HepG2 (cell line): ENCODE measurements around the gene UPK1A. TPM values are rescaled to one million over a fixed set of nuclear protein-coding genes. Genes with fewer than 3 reads are reported as not detected.

ENCODE experiments used
- ARNT2 ChIP-seq: sonication (generic); formaldehyde crosslinking; IDR thresholded peaks from 2 replicates; pipeline ENCODE4 v1.8.0; 2022; ENCODE audit warnings: mild to moderate bottlenecking, low read depth, missing genetic modification reagents, moderate library complexity
- CAMTA2 ChIP-seq: sonication (generic); formaldehyde crosslinking; IDR thresholded peaks from 2 replicates; pipeline ENCODE4 v1.4.0; 2020; ENCODE audit warnings: mild to moderate bottlenecking, missing genetic modification reagents, borderline replicate concordance
- FOXJ3 ChIP-seq: sonication (generic); formaldehyde crosslinking; IDR thresholded peaks from 2 replicates; pipeline ENCODE4 v1.4.0; 2020; ENCODE audit warnings: missing genetic modification reagents, mild to moderate bottlenecking, borderline replicate concordance
- GATAD1 ChIP-seq: IDR thresholded peaks from 2 replicates; pipeline ENCODE4 v1.6.1; 2016; ENCODE audit warnings: missing genetic modification reagents, missing compliant biosample characterization
- GATAD2A ChIP-seq: IDR thresholded peaks from 2 replicates; pipeline ENCODE4 v1.6.1; 2016
- RXRA ChIP-seq: sonication (generic); formaldehyde crosslinking; IDR thresholded peaks from 2 replicates; pipeline ENCODE4 v1.5.1; 2020; ENCODE audit warnings: missing genetic modification reagents
- SIN3A ChIP-seq: IDR thresholded peaks from 2 replicates; pipeline ENCODE4 v1.6.1; 2011; ENCODE audit warnings: low read depth, mild to moderate bottlenecking, control low read depth, low read length, borderline replicate concordance
- ZNF12 ChIP-seq: sonication (generic); formaldehyde crosslinking; IDR thresholded peaks from 2 replicates; pipeline ENCODE4 v1.5.0; 2020; ENCODE audit warnings: missing genetic modification reagents
- ZNF557 ChIP-seq: sonication (generic); formaldehyde crosslinking; IDR thresholded peaks from 2 replicates; pipeline ENCODE4 v1.4.0; 2020; ENCODE audit warnings: missing genetic modification reagents
- ZNF614 ChIP-seq: IDR thresholded peaks from 2 replicates; pipeline ENCODE4 v1.6.1; 2018; ENCODE audit warnings: missing biosample characterization, missing genetic modification reagents, inconsistent platforms, borderline replicate concordance
- ZNF747 ChIP-seq: sonication (generic); formaldehyde crosslinking; IDR thresholded peaks from 2 replicates; pipeline ENCODE4 v1.8.1; 2023; ENCODE audit warnings: missing genetic modification reagents, mild to moderate bottlenecking, borderline replicate concordance
- ZNF773 ChIP-seq: sonication (generic); formaldehyde crosslinking; IDR thresholded peaks from 2 replicates; pipeline ENCODE4 v1.4.0; 2020; ENCODE audit warnings: missing genetic modification reagents, borderline replicate concordance
- ZNF776 ChIP-seq: sonication (generic); formaldehyde crosslinking; IDR thresholded peaks from 2 replicates; pipeline ENCODE4 v1.4.0; 2020; ENCODE audit warnings: mild to moderate bottlenecking, missing genetic modification reagents
- ZNF891 ChIP-seq: sonication (generic); formaldehyde crosslinking; IDR thresholded peaks from 2 replicates; pipeline ENCODE4 v1.5.0; 2020; ENCODE audit warnings: mild to moderate bottlenecking, missing genetic modification reagents
- polyA plus RNA-seq, 8 experiments: library from polyadenylated mRNA; depleted of rRNA in 3 of 8; stranded (reverse) in 7 of 8; unstranded in 1 of 8; fragments of >200 nt; fragmentation: Illumina TruSeq in 4 of 8; extraction: Trizol in 4 of 8; gene quantifications; 2 replicates each; pipeline versions ENCODE4 v1.2.1 to v1.2.3, GENCODE V29; 2011 to 2016; ENCODE audit warnings: low read depth in 4 of 8, missing spikeins in 1 of 8, mixed read lengths in 1 of 8; ENCODE audit not compliant: insufficient read depth in 1 of 8
- total RNA-seq, 5 experiments: library from RNA; depleted of rRNA; stranded (reverse); fragments of >200 nt; fragmentation: Illumina TruSeq; extraction: Trizol; gene quantifications; 2 replicates each; pipeline ENCODE4 v1.2.3, GENCODE V29; 2016; ENCODE audit warnings: low read depth in 1 of 5
- TF ChIP-seq, protein P1 (sequence below): sonication (generic); formaldehyde crosslinking; conservative IDR thresholded peaks from 2 replicates; pipeline ENCODE4 v1.8.0; 2022; ENCODE audit warnings: missing genetic modification reagents
- TF ChIP-seq, protein P2 (sequence below): sonication (generic); formaldehyde crosslinking; IDR thresholded peaks from 2 replicates; pipeline ENCODE4 v1.8.1; 2023; ENCODE audit warnings: mild to moderate bottlenecking, missing genetic modification reagents
- TF ChIP-seq, protein P3 (sequence below): sonication (generic); formaldehyde crosslinking; IDR thresholded peaks from 2 replicates; pipeline ENCODE4 v1.9.0; 2022; ENCODE audit warnings: low read depth, missing genetic modification reagents
- TF ChIP-seq, protein P4 (sequence below): sonication (generic); formaldehyde crosslinking; IDR thresholded peaks from 2 replicates; pipeline ENCODE4 v1.4.0; 2020; ENCODE audit warnings: missing genetic modification reagents

UPK1A gene
- total and polyA plus RNA-seq, 2 of the 13 experiments (the other 11 are each of a cell fraction or from before 2014, with no cell fraction given): 2.9 TPM; not detected in 1

DNA sequence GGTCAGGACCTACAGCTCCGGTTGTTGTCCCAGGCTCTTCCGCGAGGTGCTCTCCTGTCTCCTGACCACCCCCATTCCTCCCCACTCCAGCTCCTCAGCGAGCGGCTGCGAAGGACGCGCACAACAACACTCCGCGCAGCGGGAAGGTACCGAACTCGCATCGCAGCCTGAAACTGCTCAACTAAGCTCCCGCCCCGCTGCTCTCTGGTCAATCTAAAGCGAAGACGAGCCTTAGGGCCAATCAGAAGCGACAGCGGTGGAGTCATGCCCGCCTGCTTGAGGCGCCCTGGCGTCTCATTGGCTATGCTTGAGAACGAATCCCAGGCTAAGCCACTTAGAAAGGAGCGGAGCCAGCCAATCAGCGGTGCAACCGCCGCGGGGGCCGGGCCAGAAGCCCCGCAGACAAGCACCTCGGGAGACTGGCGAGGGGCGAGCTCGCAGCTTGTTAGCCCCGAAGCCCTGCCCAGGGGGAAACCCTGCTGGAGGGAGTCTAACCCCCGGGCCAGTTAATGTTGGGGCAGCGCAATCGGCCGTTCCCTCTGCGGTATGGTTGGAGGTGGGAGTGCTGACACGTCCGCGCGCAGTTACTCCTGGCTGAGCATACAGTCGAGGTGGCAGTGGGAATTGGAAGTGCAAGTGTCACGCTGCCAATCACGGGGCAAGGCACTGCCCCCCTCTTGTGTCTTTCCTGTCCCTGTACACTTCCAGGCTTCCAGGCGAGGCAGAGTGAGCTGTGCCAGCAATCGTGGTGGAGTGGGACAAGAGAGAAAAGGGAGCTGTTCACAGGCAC, 36.1 kb downstream of the UPK1A start (continued):
- TF ChIP-seq, protein P1, sequence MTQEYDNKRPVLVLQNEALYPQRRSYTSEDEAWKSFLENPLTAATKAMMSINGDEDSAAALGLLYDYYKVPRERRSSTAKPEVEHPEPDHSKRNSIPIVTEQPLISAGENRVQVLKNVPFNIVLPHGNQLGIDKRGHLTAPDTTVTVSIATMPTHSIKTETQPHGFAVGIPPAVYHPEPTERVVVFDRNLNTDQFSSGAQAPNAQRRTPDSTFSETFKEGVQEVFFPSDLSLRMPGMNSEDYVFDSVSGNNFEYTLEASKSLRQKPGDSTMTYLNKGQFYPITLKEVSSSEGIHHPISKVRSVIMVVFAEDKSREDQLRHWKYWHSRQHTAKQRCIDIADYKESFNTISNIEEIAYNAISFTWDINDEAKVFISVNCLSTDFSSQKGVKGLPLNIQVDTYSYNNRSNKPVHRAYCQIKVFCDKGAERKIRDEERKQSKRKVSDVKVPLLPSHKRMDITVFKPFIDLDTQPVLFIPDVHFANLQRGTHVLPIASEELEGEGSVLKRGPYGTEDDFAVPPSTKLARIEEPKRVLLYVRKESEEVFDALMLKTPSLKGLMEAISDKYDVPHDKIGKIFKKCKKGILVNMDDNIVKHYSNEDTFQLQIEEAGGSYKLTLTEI (CRISPR knock-in tag): no peak
- TF ChIP-seq RXRA: 0 out of 2 replicates have a peak, but pooled peaks have one; percentile 51
- TF ChIP-seq FOXJ3 (CRISPR knock-in tag): no peak
- no peak for TF ChIP-seq ZNF12 (CRISPR knock-in tag)
- no peak for TF ChIP-seq GATAD2A (CRISPR knock-in tag)
- TF ChIP-seq ZNF614 (CRISPR knock-in tag): no peak
- TF ChIP-seq, protein P2, sequence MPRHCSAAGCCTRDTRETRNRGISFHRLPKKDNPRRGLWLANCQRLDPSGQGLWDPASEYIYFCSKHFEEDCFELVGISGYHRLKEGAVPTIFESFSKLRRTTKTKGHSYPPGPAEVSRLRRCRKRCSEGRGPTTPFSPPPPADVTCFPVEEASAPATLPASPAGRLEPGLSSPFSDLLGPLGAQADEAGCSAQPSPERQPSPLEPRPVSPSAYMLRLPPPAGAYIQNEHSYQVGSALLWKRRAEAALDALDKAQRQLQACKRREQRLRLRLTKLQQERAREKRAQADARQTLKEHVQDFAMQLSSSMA: peak; percentile 94
- TF ChIP-seq, protein P3, sequence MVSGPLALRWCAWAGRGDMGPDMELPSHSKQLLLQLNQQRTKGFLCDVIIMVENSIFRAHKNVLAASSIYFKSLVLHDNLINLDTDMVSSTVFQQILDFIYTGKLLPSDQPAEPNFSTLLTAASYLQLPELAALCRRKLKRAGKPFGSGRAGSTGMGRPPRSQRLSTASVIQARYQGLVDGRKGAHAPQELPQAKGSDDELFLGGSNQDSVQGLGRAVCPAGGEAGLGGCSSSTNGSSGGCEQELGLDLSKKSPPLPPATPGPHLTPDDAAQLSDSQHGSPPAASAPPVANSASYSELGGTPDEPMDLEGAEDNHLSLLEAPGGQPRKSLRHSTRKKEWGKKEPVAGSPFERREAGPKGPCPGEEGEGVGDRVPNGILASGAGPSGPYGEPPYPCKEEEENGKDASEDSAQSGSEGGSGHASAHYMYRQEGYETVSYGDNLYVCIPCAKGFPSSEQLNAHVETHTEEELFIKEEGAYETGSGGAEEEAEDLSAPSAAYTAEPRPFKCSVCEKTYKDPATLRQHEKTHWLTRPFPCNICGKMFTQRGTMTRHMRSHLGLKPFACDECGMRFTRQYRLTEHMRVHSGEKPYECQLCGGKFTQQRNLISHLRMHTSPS (CRISPR knock-in tag): no peak; the same call in 1 of the 2 replicates
- 0 out of 2 replicates have a peak, but pooled peaks have one; percentile 27 for TF ChIP-seq ZNF891 (CRISPR knock-in tag)
- TF ChIP-seq, protein P4, sequence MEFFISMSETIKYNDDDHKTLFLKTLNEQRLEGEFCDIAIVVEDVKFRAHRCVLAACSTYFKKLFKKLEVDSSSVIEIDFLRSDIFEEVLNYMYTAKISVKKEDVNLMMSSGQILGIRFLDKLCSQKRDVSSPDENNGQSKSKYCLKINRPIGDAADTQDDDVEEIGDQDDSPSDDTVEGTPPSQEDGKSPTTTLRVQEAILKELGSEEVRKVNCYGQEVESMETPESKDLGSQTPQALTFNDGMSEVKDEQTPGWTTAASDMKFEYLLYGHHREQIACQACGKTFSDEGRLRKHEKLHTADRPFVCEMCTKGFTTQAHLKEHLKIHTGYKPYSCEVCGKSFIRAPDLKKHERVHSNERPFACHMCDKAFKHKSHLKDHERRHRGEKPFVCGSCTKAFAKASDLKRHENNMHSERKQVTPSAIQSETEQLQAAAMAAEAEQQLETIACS (CRISPR knock-in tag): no peak
- TF ChIP-seq ZNF747 (CRISPR knock-in tag): 0 out of 2 replicates have a peak, but pooled peaks have one; percentile 21
- TF ChIP-seq ZNF776 (CRISPR knock-in tag): peak; percentile 26; the same call in 1 of the 2 replicates
- TF ChIP-seq ZNF557 (CRISPR knock-in tag): 0 out of 2 replicates have a peak, but pooled peaks have one; percentile 33
- TF ChIP-seq SIN3A: no peak
- no peak for TF ChIP-seq ARNT2 (CRISPR knock-in tag)
- TF ChIP-seq ZNF773: no peak
- TF ChIP-seq GATAD1 (CRISPR knock-in tag): peak; percentile 37
- TF ChIP-seq CAMTA2 (CRISPR knock-in tag): no peak
